HG03060 (cell line): ENCODE results near the gene PKNOX1.
"Not testable (repeated sequence)": the region's sequence is repeated elsewhere in the genome, so short reads cannot be mapped to it uniquely, and the experiment has no call there.

Source experiments
- ATAC-seq: cut with Tn5 transposase; IDR thresholded peaks from one replicate; pipeline ENCODE4 v1.9.1; 2021; ENCODE audit warnings: low read depth, moderate number of reproducible peaks; ENCODE audit not compliant: unreplicated experiment

The PKNOX1 gene

GRCh38 chr21:43045165-43045875 lies 71.0 kb downstream of the PKNOX1 start:
- not testable (repeated sequence) for ATAC-seq

- not testable (repeated sequence) for ATAC-seq
Observed at GRCh38 chr21:43045876-43046821, 71.8 kb downstream of the PKNOX1 start.

- ATAC-seq: not testable (repeated sequence)
Observed at GRCh38 chr21:43053112-43053511, 78.8 kb downstream of the PKNOX1 start.

- ATAC-seq: not testable (repeated sequence)
Observed at GRCh38 chr21:43062955-43063664, 88.7 kb downstream of the PKNOX1 start.

GRCh38 chr21:43064265-43064917 lies 90.0 kb downstream of the PKNOX1 start:
- not testable (repeated sequence) for ATAC-seq

- ATAC-seq: not testable (repeated sequence)
Observed at GRCh38 chr21:43065991-43066390, 91.6 kb downstream of the PKNOX1 start.

GRCh38 chr21:43066690-43067089 lies 92.3 kb downstream of the PKNOX1 start:
- not testable (repeated sequence) for ATAC-seq

GRCh38 chr21:43068065-43068464 lies 93.7 kb downstream of the PKNOX1 start:
- not testable (repeated sequence) for ATAC-seq

- not testable (repeated sequence) for ATAC-seq
Observed at GRCh38 chr21:43069682-43070081, 95.3 kb downstream of the PKNOX1 start.

- not testable (repeated sequence) for ATAC-seq
Observed at GRCh38 chr21:43072742-43073141, 98.4 kb downstream of the PKNOX1 start.

- not testable (repeated sequence) for ATAC-seq
Observed at GRCh38 chr21:43074401-43075169, 100.2 kb downstream of the PKNOX1 start.

- not testable (repeated sequence) for ATAC-seq
Observed at GRCh38 chr21:43075170-43076022, 101.0 kb downstream of the PKNOX1 start, which contains the start of gene CBS. Gene CBS (minus strand): TSS chr21:43075835. CDS start chr21:43072193, 3,642 bp downstream.

GRCh38 chr21:43076023-43076637 lies 101.8 kb downstream of the PKNOX1 start:
- not testable (repeated sequence) for ATAC-seq

GRCh38 chr21:43076643-43077042 lies 102.3 kb downstream of the PKNOX1 start:
- not testable (repeated sequence) for ATAC-seq

- not testable (repeated sequence) for ATAC-seq
Observed at GRCh38 chr21:43082587-43083300, 108.4 kb downstream of the PKNOX1 start.
